ENCODE measurements around the gene FGFBP1. TPM values are rescaled to one million over a fixed set of nuclear protein-coding genes. Genes with fewer than 3 reads are reported as not detected.

Gene FGFBP1
- polyA plus RNA-seq, 2 of the 4 experiments (the other 2 are of a cell fraction) = 1.1 to 4.0 TPM

GRCh38 chr4:15936495-15936894 is 2.0 kb downstream of the FGFBP1 start (continued):
- TF ChIP-seq HEYL (CRISPR knock-in tag; IDR thresholded peaks at IDR 0.05) (no peak), RAD21 (conservative IDR thresholded peaks at IDR 0.05 in 1 of 2, IDR thresholded peaks at IDR 0.05 in 1 of 2) (no peak), NFE2L2 (conservative IDR thresholded peaks at IDR 0.05; ENCODE audit: low read length) (no peak), GATA3 (IDR thresholded peaks at IDR 0.05; ENCODE audit: borderline replicate concordance) (no peak), HOXB13 (CRISPR knock-in tag; IDR thresholded peaks at IDR 0.05; ENCODE audit: low read depth) (no peak)

- ATAC-seq (no peak), DNase-seq (ENCODE audit: low read depth in 1 of 2, low spot score in 1 of 2) (no peak), FAIRE-seq (no peak)
- no peak overlapping the region for H3K27ac ChIP-seq
- H3K4me3 ChIP-seq = no peak overlapping the region
- ChIA-PET POLR2A (no interaction called here), CTCF (interaction anchor here (1.0 to 5.2 kb wide), 5 partner anchors 20 to 130 kb away, joined by 3 to 31 read pairs (median 6); no protein-coding TSS in a partner anchor)
- H3K9me3 ChIP-seq = no peaks in the 10 kb centered on the region
- 85% methylated on average over 10 of the region's 10 CpGs for WGBS (ENCODE audit: missing lambda C conversion rate)
- H3K4me2 ChIP-seq = no peak overlapping the region
- peaks cover 7% of the 10 kb centered on the region for H3K4me1 ChIP-seq
- no peak for TF ChIP-seq ZSCAN20 (CRISPR knock-in tag; IDR thresholded peaks at IDR 0.05)
- no peak for TF ChIP-seq HEYL (CRISPR knock-in tag; IDR thresholded peaks at IDR 0.05)
- TF ChIP-seq RARB (CRISPR knock-in tag; IDR thresholded peaks at IDR 0.05) = no peak
- no peak for TF ChIP-seq HDAC2 (IDR thresholded peaks at IDR 0.05)
- no peak for TF ChIP-seq REST (IDR thresholded peaks at IDR 0.05)
- no peak for TF ChIP-seq CHD4 (IDR thresholded peaks at IDR 0.05; ENCODE audit: borderline replicate concordance)
- TF ChIP-seq NR3C1 (IDR thresholded peaks at IDR 0.05) = no peak
- TF ChIP-seq ZC3H11A (IDR thresholded peaks at IDR 0.05) = no peak
- no peak for TF ChIP-seq HOXA7 (CRISPR knock-in tag; IDR thresholded peaks at IDR 0.05)
- no peak for TF ChIP-seq BCL3 (IDR thresholded peaks at IDR 0.05)
- no peak for TF ChIP-seq E2F6 (IDR thresholded peaks at IDR 0.05; ENCODE audit: borderline replicate concordance, low read depth)
- no peak for TF ChIP-seq EHF (CRISPR knock-in tag; IDR thresholded peaks at IDR 0.05)
- no peak for TF ChIP-seq KDM1A (IDR thresholded peaks at IDR 0.05; ENCODE audit: low read depth)
- TF ChIP-seq PHF8 (IDR thresholded peaks at IDR 0.05; ENCODE audit: borderline replicate concordance, low read depth) = no peak
- no peak for TF ChIP-seq MAZ (IDR thresholded peaks at IDR 0.05; ENCODE audit: borderline replicate concordance, low read depth, low read length)
- TF ChIP-seq CEBPB (IDR thresholded peaks at IDR 0.05) = no peak
- TF ChIP-seq PBX3 (IDR thresholded peaks at IDR 0.05) = no peak
- no peak for TF ChIP-seq USF2 (IDR thresholded peaks at IDR 0.05)
- no peak for TF ChIP-seq HOXB13 (CRISPR knock-in tag; IDR thresholded peaks at IDR 0.05; ENCODE audit: low read depth)
Observed at GRCh38 chr4:15935504-15936402, 2.8 kb downstream of the FGFBP1 start.
